Transverse colon (tissue), 4 donors: ENCODE data around the gene USP47. TPM values are rescaled to one million over a fixed set of nuclear protein-coding genes. Genes with fewer than 3 reads are reported as not detected.

Experiments used
- DNase-seq: peaks from one replicate; pipeline ENCODE4 v3.0.0-alpha.2; 2019
- H3K27ac ChIP-seq, 4 donors: fragments of 200-600 bp; sonication (generic); 2 replicates each; pipeline ENCODE4 v1.5.1; 2016 to 2018; ENCODE audit warnings: inconsistent platforms in 4 of 4
- H3K27me3 ChIP-seq: fragments of 200-600 bp; sonication (generic); 2 replicates; pipeline ENCODE4 v1.5.1; 2017; ENCODE audit warnings: inconsistent platforms
- H3K36me3 ChIP-seq, 4 donors: fragments of 200-600 bp; sonication (generic); 2 replicates each; pipeline ENCODE4 v1.5.1; 2017 to 2019; ENCODE audit warnings: inconsistent platforms in 4 of 4
- H3K4me1 ChIP-seq, 4 donors: fragments of 200-600 bp; sonication (generic); 2 replicates each; pipeline ENCODE4 v1.5.1; 2017 to 2020; ENCODE audit warnings: inconsistent platforms in 4 of 4
- H3K4me3 ChIP-seq, 4 donors: fragments of 200-600 bp; sonication (generic); 1 replicate in 1 of 4; 2 replicates in 3 of 4; pipeline versions ENCODE4 v1.5.1 to v1.6.1; 2017 to 2019; ENCODE audit warnings: inconsistent platforms in 4 of 4
- H3K9me3 ChIP-seq, 2 donors: fragments of 200-600 bp; sonication (generic); 2 replicates each; pipeline ENCODE4 v1.5.1; 2017 to 2019; ENCODE audit warnings: inconsistent platforms in 2 of 2
- CTCF ChIP-seq, 5 experiments: fragments of 200-600 bp in 3 of 5; fragments of 450-650 bp in 2 of 5; sonication (generic) in 3 of 5; IDR thresholded peaks; 1 replicate in 2 of 5; 2 replicates in 3 of 5; pipeline ENCODE4 v1.5.1; 2016 to 2017; ENCODE audit warnings: antibody characterized with exemption in 5 of 5, inconsistent platforms in 3 of 5, mild to moderate bottlenecking in 2 of 5, moderate library complexity in 1 of 5
- EP300 ChIP-seq: sonication (generic); formaldehyde crosslinking; IDR thresholded peaks from one replicate; pipeline ENCODE4 v1.6.1; 2017; ENCODE audit warnings: antibody characterized with exemption, low read depth
- POLR2A ChIP-seq: fragments of 450-650 bp; IDR thresholded peaks from one replicate; pipeline ENCODE4 v1.6.1; 2016; ENCODE audit warnings: antibody characterized with exemption, mild to moderate bottlenecking, moderate library complexity
- POLR2AphosphoS5 ChIP-seq, 3 donors: sonication (generic); formaldehyde crosslinking; IDR thresholded peaks; one replicate each; pipeline ENCODE4 v1.6.1; 2016; ENCODE audit warnings: antibody characterized with exemption in 3 of 3
- WGBS, 2 donors: methylation state at CpG; one replicate each; pipeline ENCODE4 v1.1.5; 2018; ENCODE audit warnings: low coverage in 1 of 2; 5-methylcytosine and 5-hydroxymethylcytosine counted together
- in situ Hi-C, 4 donors: fragments of 200-750 bp; cut with MboI; loops; one replicate each; pipeline versions ENCODE4 v1.15.0 to v1.15.1; 2017; ENCODE audit warnings: low sequenced_read_pairs in 3 of 4, low pct_ligation_motif_present in 1 of 4, low pct_unique_long_range_greater_than_20kb in 1 of 4
- intact Hi-C: fragments of 100-400 bp; cut with DNase I; formaldehyde crosslinking; loops from one replicate; pipeline ENCODE4 v1.15.1; 2023; ENCODE audit warnings: low total_unique reads
- total RNA-seq, 4 donors: library from RNA; depleted of rRNA; stranded (reverse); fragments of >200 nt; gene quantifications; one replicate each; pipeline ENCODE4 v1.1.0, GENCODE V29; 2016

The USP47 gene
- total RNA-seq, 4 donors from 2014 or later = 42.6 to 85.1 (median 57.3) TPM

DNA sequence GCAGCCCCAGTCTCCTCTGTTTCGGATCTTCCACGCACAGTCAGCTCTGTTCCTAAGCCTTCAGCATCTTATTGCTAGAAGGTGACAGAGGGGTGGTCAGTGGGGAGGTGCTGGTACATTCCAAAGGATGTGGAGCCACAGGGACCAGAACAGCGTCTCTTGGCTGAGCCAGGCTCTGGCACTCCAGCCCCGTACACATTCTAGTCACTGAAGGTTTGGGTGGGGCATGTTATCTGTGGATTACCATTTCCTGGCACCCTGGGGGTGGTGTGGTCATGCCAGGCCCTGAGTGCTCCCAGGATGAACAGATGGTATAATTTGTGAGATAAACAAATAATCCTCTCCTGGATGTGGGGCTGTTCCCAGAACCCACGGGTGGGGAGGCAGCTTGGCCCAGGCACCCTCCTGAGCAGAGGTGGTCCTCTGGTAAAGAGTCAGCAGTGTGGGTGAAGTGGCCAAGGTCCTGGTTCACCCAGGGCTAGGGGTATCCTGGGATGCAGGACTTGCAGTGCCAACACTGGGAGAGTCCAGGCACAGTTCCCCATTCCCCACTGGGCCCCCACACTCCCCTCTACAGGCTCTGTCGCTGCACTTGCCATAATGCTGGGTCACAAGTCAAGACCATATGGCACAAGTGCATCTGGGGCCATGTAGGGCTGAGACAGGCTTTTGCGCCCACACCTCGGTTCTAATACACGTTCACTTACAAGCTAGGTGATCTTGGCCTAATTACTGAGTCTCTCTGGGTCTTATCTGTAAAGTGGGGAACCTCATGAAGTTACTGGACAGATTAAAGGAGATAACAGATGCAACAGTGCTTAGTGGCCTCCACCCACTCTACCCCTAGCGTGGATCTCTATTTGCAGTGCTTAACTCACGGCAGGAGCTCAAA, 133.7 kb downstream of the USP47 start:
- H3K9me3 ChIP-seq = no peaks in the 10 kb centered on the region
- H3K4me1 ChIP-seq = peaks cover 21 to 58% (median 40%) of the 10 kb centered on the region in 4 donors
- 71% methylated on average over 11 of the region's 11 CpGs; no CpG with 5 or more reads in 1 of the 2 donors for WGBS, 2 donors
- H3K36me3 ChIP-seq = no peaks in the 10 kb centered on the region
- no peaks in the 10 kb centered on the region for H3K27me3 ChIP-seq
- in situ Hi-C loops (no loop called here), intact Hi-C loops (no loop called here)
- DNase-seq = no peak
- H3K27ac ChIP-seq = peak overlapping the region in 3 of 4 donors; percentile 67 to 78 (median 70)
- H3K4me3 ChIP-seq = no peak overlapping the region
- TF ChIP-seq POLR2A = no peak
- no peak for TF ChIP-seq EP300
- no peak for TF ChIP-seq POLR2AphosphoS5 (IDR thresholded peaks at IDR 0.05)
- no peak for TF ChIP-seq CTCF (IDR thresholded peaks at IDR 0.05)

DNA sequence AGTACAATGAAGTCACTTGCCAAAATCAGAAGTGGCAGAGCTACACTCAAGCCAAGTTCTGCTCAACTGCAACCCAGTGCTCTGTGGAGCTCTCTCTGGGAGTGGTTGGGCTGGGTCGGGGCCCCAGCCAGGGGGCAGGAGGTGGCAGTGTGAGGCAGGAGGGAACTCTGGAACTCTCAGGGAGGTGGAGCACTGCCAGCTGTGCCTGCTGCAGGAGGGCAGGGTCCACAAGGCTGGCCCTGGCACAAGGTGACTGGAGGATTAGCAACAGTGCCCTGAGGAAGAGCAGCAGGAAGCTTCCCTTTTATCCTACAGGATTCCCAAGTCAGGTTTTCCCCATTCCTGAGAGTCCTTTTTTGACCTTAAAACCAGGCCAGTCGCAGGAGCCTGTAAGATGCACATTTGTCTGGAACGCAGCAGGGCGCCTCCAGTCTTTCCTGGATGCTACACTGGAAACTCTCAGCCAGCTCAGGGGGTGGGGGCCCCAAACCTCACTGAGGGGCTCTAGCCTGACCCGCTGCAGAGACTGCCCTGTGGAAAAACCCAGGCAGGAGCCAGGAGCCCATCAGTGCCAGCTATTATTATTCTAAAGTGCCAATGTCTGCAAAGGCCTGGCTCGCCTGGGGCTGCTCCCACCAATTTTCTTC, 134.8 kb downstream of the USP47 start:
- 77 to 80% methylated on average over 1 to 6 of the region's 6 CpGs for WGBS, 2 donors
- peak; percentile 53 for DNase-seq

DNA sequence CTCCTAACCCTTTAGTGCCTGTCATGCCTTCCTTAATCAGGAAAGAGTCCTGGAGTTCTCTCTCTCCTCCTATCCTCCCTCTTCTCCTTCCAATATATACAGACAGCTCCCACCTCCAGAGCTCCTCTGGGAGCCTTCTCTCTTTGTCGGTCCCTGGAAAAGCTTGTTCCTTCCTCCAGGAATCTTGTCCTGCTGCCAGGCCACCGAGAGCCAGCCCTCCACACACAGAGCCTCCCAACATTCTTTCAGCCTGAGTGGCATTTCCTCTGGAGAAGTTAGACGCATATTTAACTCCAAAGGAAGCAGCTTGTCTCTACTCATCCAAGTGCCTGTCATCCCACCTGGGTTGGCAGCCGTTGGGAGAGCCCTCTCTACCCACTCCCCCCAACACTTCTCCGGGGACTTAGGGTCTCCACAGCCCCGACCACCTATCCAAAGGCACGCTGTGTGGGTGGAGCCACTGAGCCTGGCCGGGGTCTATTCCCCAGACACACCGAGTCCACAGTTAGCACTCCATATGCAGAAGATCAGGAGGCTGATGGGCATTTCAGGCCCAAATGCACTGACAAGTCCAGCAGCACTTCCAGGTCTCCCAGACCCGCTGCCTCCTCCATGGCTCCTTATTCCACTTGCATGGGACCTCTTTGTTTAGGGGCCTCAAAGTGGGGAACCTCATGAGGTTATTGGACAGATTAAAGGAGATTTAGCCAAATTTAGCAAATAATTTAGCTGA, 135.6 kb downstream of the USP47 start:
- H3K4me3 ChIP-seq = no peak overlapping the region
- peaks cover 21 to 57% (median 35%) of the 10 kb centered on the region in 4 donors for H3K4me1 ChIP-seq
- H3K27me3 ChIP-seq = no peaks in the 10 kb centered on the region
- H3K36me3 ChIP-seq = no peaks in the 10 kb centered on the region
- WGBS, 2 donors = 20 to 55% methylated on average over 1 to 10 of the region's 10 CpGs
- H3K9me3 ChIP-seq = no peaks in the 10 kb centered on the region
- in situ Hi-C loops (no loop called here), intact Hi-C loops (no loop called here)
- H3K27ac ChIP-seq = peak overlapping the region; percentile 67 to 78 (median 70)
- DNase-seq = peak; percentile 63
- no peak for TF ChIP-seq CTCF (IDR thresholded peaks at IDR 0.05)
- no peak for TF ChIP-seq POLR2A
- TF ChIP-seq EP300 = no peak
- peak in 2 of 3 donors; percentile 16 to 18 for TF ChIP-seq POLR2AphosphoS5 (IDR thresholded peaks at IDR 0.05)

More for the DNA sequence above, 134.8 kb downstream of the USP47 start:
- Histone ChIP-seq H3K36me3 (no peaks in the 10 kb centered on the region), H3K4me1 (peaks cover 21 to 58% (median 40%) of the 10 kb centered on the region in 4 donors), H3K27ac (peak overlapping the region; percentile 67 to 78 (median 70)), H3K27me3 (no peaks in the 10 kb centered on the region), H3K9me3 (no peaks in the 10 kb centered on the region), H3K4me3 (no peak overlapping the region)
- intact Hi-C loops = no loop called here
- in situ Hi-C loops = no loop called here
- TF ChIP-seq POLR2AphosphoS5 (IDR thresholded peaks at IDR 0.05) = no peak
- TF ChIP-seq CTCF (IDR thresholded peaks at IDR 0.05) = no peak
- TF ChIP-seq POLR2A = no peak
- TF ChIP-seq EP300 = no peak
